ENCODE data around the gene ABTB2.

DNA sequence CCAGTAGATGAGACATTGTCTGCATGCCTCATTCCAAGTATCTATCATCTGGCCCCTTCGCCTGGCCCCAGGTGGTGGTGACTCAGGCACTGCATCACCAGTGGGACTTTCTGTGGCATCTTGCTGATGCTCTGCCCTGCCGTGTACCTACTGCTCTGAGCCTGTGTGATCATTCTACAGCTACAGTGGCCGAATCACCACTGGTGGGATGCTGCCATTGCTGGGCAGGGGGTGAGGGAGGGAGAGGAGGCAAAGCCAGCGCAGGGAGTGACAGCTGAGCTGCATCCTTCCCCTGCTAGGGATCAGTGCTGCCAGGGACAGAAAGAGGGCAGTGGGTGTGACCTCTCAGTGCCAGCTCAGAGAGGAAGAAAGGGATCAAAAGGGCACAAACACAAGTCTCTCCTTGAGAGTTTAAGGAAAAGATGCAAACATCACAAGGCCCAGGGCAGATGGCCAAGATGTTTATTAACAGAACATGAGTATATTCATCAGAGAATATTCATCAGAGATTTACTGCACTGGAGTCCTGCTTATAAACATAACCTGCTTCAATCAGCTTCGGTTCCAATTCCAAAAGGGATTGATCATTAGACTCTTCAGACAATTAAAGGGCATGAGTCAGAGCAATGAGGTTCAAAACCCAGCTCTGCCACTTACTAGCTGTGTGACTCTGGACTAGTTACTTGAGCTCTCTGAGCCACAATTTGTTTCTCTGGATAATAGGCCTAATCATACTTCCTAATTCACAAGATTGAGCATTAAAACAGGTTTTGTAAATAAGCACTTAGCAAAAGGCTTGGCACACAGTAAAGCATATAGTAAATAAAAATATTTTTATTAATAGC, 142.6 kb downstream of the ABTB2 start:
- TF ChIP-seq, protein P1, sequence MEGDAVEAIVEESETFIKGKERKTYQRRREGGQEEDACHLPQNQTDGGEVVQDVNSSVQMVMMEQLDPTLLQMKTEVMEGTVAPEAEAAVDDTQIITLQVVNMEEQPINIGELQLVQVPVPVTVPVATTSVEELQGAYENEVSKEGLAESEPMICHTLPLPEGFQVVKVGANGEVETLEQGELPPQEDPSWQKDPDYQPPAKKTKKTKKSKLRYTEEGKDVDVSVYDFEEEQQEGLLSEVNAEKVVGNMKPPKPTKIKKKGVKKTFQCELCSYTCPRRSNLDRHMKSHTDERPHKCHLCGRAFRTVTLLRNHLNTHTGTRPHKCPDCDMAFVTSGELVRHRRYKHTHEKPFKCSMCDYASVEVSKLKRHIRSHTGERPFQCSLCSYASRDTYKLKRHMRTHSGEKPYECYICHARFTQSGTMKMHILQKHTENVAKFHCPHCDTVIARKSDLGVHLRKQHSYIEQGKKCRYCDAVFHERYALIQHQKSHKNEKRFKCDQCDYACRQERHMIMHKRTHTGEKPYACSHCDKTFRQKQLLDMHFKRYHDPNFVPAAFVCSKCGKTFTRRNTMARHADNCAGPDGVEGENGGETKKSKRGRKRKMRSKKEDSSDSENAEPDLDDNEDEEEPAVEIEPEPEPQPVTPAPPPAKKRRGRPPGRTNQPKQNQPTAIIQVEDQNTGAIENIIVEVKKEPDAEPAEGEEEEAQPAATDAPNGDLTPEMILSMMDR (IDR thresholded peaks at IDR 0.05; ENCODE audit: borderline replicate concordance, extremely low read depth, low read length, poor library complexity, severe bottlenecking), result no peak
- TF ChIP-seq EZH2 (IDR thresholded peaks at IDR 0.05; ENCODE audit: borderline replicate concordance, low read depth, low read length, severe bottlenecking), result no peak

All from DND-41 (cell line).